ENCODE results near the gene DFFB.

DFFB gene

GRCh38 chr1:3931007-3931912 lies 74.0 kb downstream of the DFFB start:
- no peak for DNase-seq

GRCh38 chr1:3932156-3932919 lies 75.1 kb downstream of the DFFB start:
- no peak for DNase-seq

Measured in COR-L47 (cell line).